H1 (cell line): ENCODE data around the gene DLL4. TPM values are rescaled to one million over a fixed set of nuclear protein-coding genes. Genes with fewer than 3 reads are reported as not detected.

Source experiments
- ASH2L ChIP-seq: fragments of 200-600, 300-600 bp; sonication (generic); IDR thresholded peaks from one replicate; pipeline ENCODE4 v1.7.1; 2017; ENCODE audit warnings: low read length
- CBX5 ChIP-seq: fragments of 300-800, 300-1000 bp; sonication (generic); IDR thresholded peaks from 2 replicates; pipeline ENCODE4 v1.7.1; 2016; ENCODE audit warnings: antibody characterized with exemption, low read length, low read depth
- CHD1 ChIP-seq: IDR thresholded peaks from 2 replicates; pipeline ENCODE4 v1.6.1; 2012; ENCODE audit warnings: low read depth, low read length, improper control_type of control experiment
- EGR1 ChIP-seq: IDR thresholded peaks from 2 replicates; pipeline ENCODE4 v1.6.1; 2011; ENCODE audit warnings: low read depth, low read length, borderline replicate concordance
- EZH2 ChIP-seq: fragments of 200-600 bp; sonication (generic); IDR thresholded peaks from 2 replicates; pipeline ENCODE4 v1.7.1; 2012; ENCODE audit warnings: low read depth, mild to moderate bottlenecking, moderate library complexity, low read length, inconsistent platforms; ENCODE audit not compliant: severe bottlenecking
- GTF2F1 ChIP-seq: IDR thresholded peaks from 2 replicates; pipeline ENCODE4 v1.6.1; 2012; ENCODE audit warnings: low read depth, low read length, improper control_type of control experiment, borderline replicate concordance
- JUND ChIP-seq: IDR thresholded peaks from 2 replicates; pipeline ENCODE4 v1.6.1; 2011; ENCODE audit warnings: mild to moderate bottlenecking, improper control_type of control experiment, low read length
- KDM1A ChIP-seq: fragments of 200-600, 300-600 bp; sonication (generic); IDR thresholded peaks from 2 replicates; pipeline ENCODE4 v1.7.1; 2016; ENCODE audit warnings: mild to moderate bottlenecking, low read length, borderline replicate concordance
- KDM4A ChIP-seq: IDR thresholded peaks from one replicate; pipeline ENCODE4 v1.7.1; 2012; ENCODE audit warnings: low read depth, mild to moderate bottlenecking, moderate library complexity, low read length, inconsistent platforms; ENCODE audit not compliant: severe bottlenecking
- MAFK ChIP-seq: IDR thresholded peaks from 2 replicates; pipeline ENCODE4 v1.6.1; 2012; ENCODE audit warnings: low read depth, mild to moderate bottlenecking, improper control_type of control experiment, low read length
- NRF1 ChIP-seq: IDR thresholded peaks from 2 replicates; pipeline ENCODE4 v1.6.1; 2011; ENCODE audit warnings: mild to moderate bottlenecking, low read depth, low read length, improper control_type of control experiment
- PHF8 ChIP-seq: fragments of 200-600 bp; sonication (generic); conservative IDR thresholded peaks from 2 replicates; pipeline ENCODE4 v1.7.1; 2012; ENCODE audit warnings: low read depth, mild to moderate bottlenecking, inconsistent platforms, low read length, moderate library complexity
- POLR2A ChIP-seq, 2 experiments: IDR thresholded peaks; 1 replicate in 1 of 2; 2 replicates in 1 of 2; pipeline ENCODE4 v1.6.1; 2011; ENCODE audit warnings: low read depth in 2 of 2, low read length in 2 of 2, mild to moderate bottlenecking in 2 of 2; ENCODE audit errors: control extremely low read depth in 1 of 2
- POU5F1 ChIP-seq: IDR thresholded peaks from 2 replicates; pipeline ENCODE4 v1.6.1; 2011; ENCODE audit warnings: low read depth, mild to moderate bottlenecking, low read length, moderate library complexity
- RAD21 ChIP-seq, 2 experiments: IDR thresholded peaks in 1 of 2; conservative IDR thresholded peaks in 1 of 2; 2 replicates each; pipeline ENCODE4 v1.6.1; 2011; ENCODE audit warnings: low read depth in 2 of 2, low read length in 2 of 2, improper control_type of control experiment in 1 of 2, inconsistent platforms in 1 of 2, mild to moderate bottlenecking in 1 of 2, moderate library complexity in 1 of 2
- RBBP5 ChIP-seq: IDR thresholded peaks from 2 replicates; pipeline ENCODE4 v1.7.1; 2012; ENCODE audit warnings: low read depth, mild to moderate bottlenecking, inconsistent platforms, low read length, moderate library complexity, borderline replicate concordance
- RNF2 ChIP-seq: fragments of 200-900, 300-1000 bp; sonication (generic); IDR thresholded peaks from 2 replicates; pipeline ENCODE4 v1.7.1; 2016; ENCODE audit warnings: borderline replicate concordance, low read depth, mild to moderate bottlenecking, antibody characterized with exemption, low read length; ENCODE audit not compliant: poor library complexity, severe bottlenecking; ENCODE audit errors: missing control alignments
- SIRT6 ChIP-seq: IDR thresholded peaks from one replicate; pipeline ENCODE4 v1.7.1; 2012; ENCODE audit warnings: low read length, inconsistent platforms
- SP1 ChIP-seq: IDR thresholded peaks from 2 replicates; pipeline ENCODE4 v1.6.1; 2011; ENCODE audit warnings: low read depth, low read length
- SP2 ChIP-seq: IDR thresholded peaks from 2 replicates; pipeline ENCODE4 v1.6.1; 2012; ENCODE audit warnings: mild to moderate bottlenecking, low read length, inconsistent platforms
- SUZ12 ChIP-seq: fragments of 200-600 bp; sonication (generic); IDR thresholded peaks from 2 replicates; pipeline ENCODE4 v1.6.1; 2012; ENCODE audit warnings: mild to moderate bottlenecking, inconsistent platforms, low read length, moderate library complexity, mixed read lengths
- TAF7 ChIP-seq: optimal IDR thresholded peaks from 2 replicates; pipeline ENCODE3; 2011; ENCODE audit warnings: low read depth, mild to moderate bottlenecking, inconsistent platforms, low read length, moderate library complexity, borderline replicate concordance
- polyA plus RNA-seq, 7 experiments: library from polyadenylated mRNA; depleted of rRNA in 3 of 7; stranded (reverse) in 5 of 7; unstranded in 2 of 7; fragments of >200 nt in 5 of 7; fragments of 200-250 nt in 2 of 7; gene quantifications; 1 replicate in 5 of 7; 2 replicates in 1 of 7; 4 replicates in 1 of 7; pipeline versions ENCODE4 v1.2.1 to v1.2.3, GENCODE V29; 2011 to 2013; ENCODE audit warnings: missing spikeins in 2 of 7, mixed read lengths in 2 of 7
- total RNA-seq: library from RNA; stranded (reverse); fragmentation: NEBNext Ultra II Directional; extraction: Animal tissue kit (Norgen Biotek cat#: 25700); gene quantifications from 2 replicates; pipeline ENCODE4 v1.2.1, GENCODE V29; 2021
- TF ChIP-seq, protein P1 (sequence below): IDR thresholded peaks from 2 replicates; pipeline ENCODE4 v1.6.1; 2012; ENCODE audit warnings: inconsistent platforms
- TF ChIP-seq, protein P2 (sequence below): IDR thresholded peaks from 2 replicates; pipeline ENCODE4 v1.6.1; 2012; ENCODE audit warnings: inconsistent platforms

DLL4 gene
- total and polyA plus RNA-seq, 2 of the 8 experiments (the other 6 are each of a cell fraction or from before 2014, with no cell fraction given) = 0.23 to 0.60 TPM

DNA sequence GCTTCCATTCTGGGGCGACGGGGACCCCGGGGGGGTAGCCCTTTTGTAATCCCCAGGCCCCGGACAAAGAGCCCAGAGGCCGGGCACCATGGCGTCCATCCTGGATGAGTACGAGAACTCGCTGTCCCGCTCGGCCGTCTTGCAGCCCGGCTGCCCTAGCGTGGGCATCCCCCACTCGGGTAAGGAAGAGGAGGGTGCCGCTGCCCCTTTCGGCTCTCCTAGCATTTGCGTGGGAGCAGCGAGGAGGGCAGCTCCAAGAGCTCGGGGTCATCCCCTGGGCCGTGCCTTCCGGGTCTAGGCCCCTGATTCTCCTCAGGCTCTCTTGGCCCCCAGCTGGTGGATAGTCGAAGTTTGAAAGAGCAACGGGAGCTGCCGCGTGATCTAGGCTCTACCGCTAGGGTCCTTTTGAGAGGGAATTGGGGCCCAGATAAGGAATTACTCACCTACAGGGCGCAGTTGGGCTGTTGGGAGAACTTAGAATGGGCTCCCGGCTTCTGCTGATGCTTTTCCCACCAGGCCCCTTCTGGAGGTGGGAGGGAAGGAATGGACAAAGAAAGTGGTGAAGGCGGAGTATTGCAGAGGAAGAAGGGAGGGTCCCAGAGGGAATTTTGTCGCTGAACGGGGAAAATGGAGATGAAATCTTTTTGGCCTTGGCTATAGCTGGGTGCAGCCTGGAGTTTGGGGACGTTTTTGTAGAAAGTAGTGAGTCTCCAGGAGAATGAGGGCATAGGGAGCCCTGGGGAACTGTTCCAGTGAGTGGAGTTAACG is 34.3 kb upstream of the DLL4 start (continued):
- TF ChIP-seq, protein P1, sequence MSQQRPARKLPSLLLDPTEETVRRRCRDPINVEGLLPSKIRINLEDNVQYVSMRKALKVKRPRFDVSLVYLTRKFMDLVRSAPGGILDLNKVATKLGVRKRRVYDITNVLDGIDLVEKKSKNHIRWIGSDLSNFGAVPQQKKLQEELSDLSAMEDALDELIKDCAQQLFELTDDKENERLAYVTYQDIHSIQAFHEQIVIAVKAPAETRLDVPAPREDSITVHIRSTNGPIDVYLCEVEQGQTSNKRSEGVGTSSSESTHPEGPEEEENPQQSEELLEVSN = peak; percentile 65
- peak; percentile 74 for TF ChIP-seq TAF7
- TF ChIP-seq SUZ12 = no peak
- TF ChIP-seq PHF8 = peak; percentile 80
- TF ChIP-seq SP2 = no peak
- peak in 1 of 2 experiments; percentile 52 for TF ChIP-seq POLR2A (IDR thresholded peaks at IDR 0.05; ENCODE audit: control extremely low read depth in 1 of 2, low read depth in 2 of 2, low read length in 2 of 2)
- no peak for TF ChIP-seq SIRT6
- no peak for TF ChIP-seq EZH2
- TF ChIP-seq, protein P2, sequence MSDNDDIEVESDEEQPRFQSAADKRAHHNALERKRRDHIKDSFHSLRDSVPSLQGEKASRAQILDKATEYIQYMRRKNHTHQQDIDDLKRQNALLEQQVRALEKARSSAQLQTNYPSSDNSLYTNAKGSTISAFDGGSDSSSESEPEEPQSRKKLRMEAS = peak; percentile 82
- TF ChIP-seq NRF1 = no peak
- no peak for TF ChIP-seq GTF2F1
- no peak for TF ChIP-seq EGR1
- TF ChIP-seq SP1 = no peak
- TF ChIP-seq MAFK = no peak
- peak; percentile 48 for TF ChIP-seq ASH2L
- TF ChIP-seq JUND = no peak
- no peak for TF ChIP-seq RBBP5
- no peak for TF ChIP-seq POU5F1
- TF ChIP-seq RAD21 (IDR thresholded peaks at IDR 0.05 in 1 of 2, conservative IDR thresholded peaks at IDR 0.05 in 1 of 2; ENCODE audit: low read depth in 2 of 2, low read length in 2 of 2) = peak; percentile 18 to 27; a peak in 3 of 4 replicates
- no peak for TF ChIP-seq CHD1
- no peak for TF ChIP-seq KDM1A
- TF ChIP-seq RNF2 = no peak
- TF ChIP-seq KDM4A = peak; percentile 6
- TF ChIP-seq CBX5 = no peak
